Naive thymus-derived CD4-positive, alpha-beta T cell (primary cell): ENCODE measurements around the gene TLR9. TPM values are rescaled to one million over a fixed set of nuclear protein-coding genes. Genes with fewer than 3 reads are reported as not detected.

Experiments
- ATAC-seq: fragments of 150-1000 bp; cut with Tn5 transposase; 2 replicates; pipeline ENCODE4 v1.10.0; 2021; ENCODE audit warnings: mild to moderate bottlenecking, moderate library complexity
- CTCF ChIA-PET: fragments of 350-600 bp; sonication (Branson Sonifier 250); formaldehyde crosslinking; loops from one replicate; lab custom pipeline; 2021; ENCODE audit warnings: antibody characterized with exemption; lab: Charles Lee
- POLR2A ChIA-PET: fragments of 350-600 bp; sonication (Branson Sonifier 250); formaldehyde crosslinking; loops from one replicate; lab custom pipeline; 2021; ENCODE audit warnings: antibody characterized with exemption, inconsistent platforms; lab: Charles Lee
- DNase-seq, 9 donors: peaks; one replicate each; pipeline versions ENCODE4 v3.0.0 to v3.0.0-alpha.2; 2020 to 2022; ENCODE audit warnings: mixed read lengths in 1 of 9
- H3K27ac ChIP-seq: one replicate; pipeline ENCODE4 v1.7.0; 2013; ENCODE audit warnings: mild to moderate bottlenecking, low read depth, low read length, moderate library complexity
- H3K27me3 ChIP-seq, 2 donors: one replicate each; pipeline ENCODE4 v1.7.0; 2013; ENCODE audit warnings: low read length in 2 of 2, mild to moderate bottlenecking in 2 of 2, moderate library complexity in 2 of 2; ENCODE audit not compliant: control insufficient read depth in 2 of 2, insufficient read depth in 2 of 2
- H3K36me3 ChIP-seq, 3 experiments: 1 replicate in 2 of 3; 2 replicates in 1 of 3; pipeline ENCODE4 v1.7.0; 2013; ENCODE audit warnings: low read length in 3 of 3, mild to moderate bottlenecking in 3 of 3, moderate library complexity in 1 of 3; ENCODE audit not compliant: insufficient read depth in 3 of 3, control insufficient read depth in 2 of 3
- H3K4me1 ChIP-seq, 2 donors: one replicate each; pipeline ENCODE4 v1.7.0; 2013; ENCODE audit warnings: low read length in 2 of 2, mild to moderate bottlenecking in 2 of 2, moderate library complexity in 1 of 2; ENCODE audit not compliant: control insufficient read depth in 2 of 2, insufficient read depth in 2 of 2
- H3K4me3 ChIP-seq: 2 replicates; pipeline ENCODE4 v1.7.0; 2013; ENCODE audit warnings: mild to moderate bottlenecking, low read length
- H3K9me3 ChIP-seq, 3 experiments: 1 replicate in 2 of 3; 2 replicates in 1 of 3; pipeline ENCODE4 v1.7.0; 2013; ENCODE audit warnings: low read length in 3 of 3; ENCODE audit not compliant: control insufficient read depth in 2 of 3
- H3K27ac Mint-ChIP-seq, 9 donors: one replicate each; pipeline ENCODE4 v1.8.0; 2020 to 2022; ENCODE audit warnings: mixed read lengths in 9 of 9, mild to moderate bottlenecking in 8 of 9, moderate library complexity in 5 of 9, inconsistent platforms in 2 of 9
- H3K27me3 Mint-ChIP-seq, 5 donors: one replicate each; pipeline ENCODE4 v1.8.0; 2021 to 2022; ENCODE audit warnings: mixed read lengths in 5 of 5, mild to moderate bottlenecking in 1 of 5
- H3K36me3 Mint-ChIP-seq, 5 donors: one replicate each; pipeline ENCODE4 v1.8.0; 2020 to 2022; ENCODE audit warnings: mixed read lengths in 5 of 5, mild to moderate bottlenecking in 3 of 5, inconsistent platforms in 1 of 5
- H3K4me1 Mint-ChIP-seq, 7 donors: one replicate each; pipeline ENCODE4 v1.8.0; 2020 to 2022; ENCODE audit warnings: mixed read lengths in 7 of 7, mild to moderate bottlenecking in 3 of 7, inconsistent platforms in 1 of 7
- H3K4me3 Mint-ChIP-seq, 10 donors: one replicate each; pipeline ENCODE4 v1.8.0; 2020 to 2022; ENCODE audit warnings: mild to moderate bottlenecking in 10 of 10, mixed read lengths in 10 of 10, moderate library complexity in 6 of 10, inconsistent platforms in 2 of 10
- H3K9me3 Mint-ChIP-seq, 11 donors: one replicate each; pipeline ENCODE4 v1.8.0; 2020 to 2022; ENCODE audit warnings: mixed read lengths in 11 of 11, mild to moderate bottlenecking in 4 of 11, inconsistent platforms in 1 of 11, moderate library complexity in 1 of 11
- intact Hi-C, 2 donors: fragments of 100-400 bp; cut with micrococcal nuclease; formaldehyde crosslinking; loops; one replicate each; pipeline ENCODE4 v1.15.1; 2023
- polyA plus RNA-seq, 2 donors: library from polyadenylated mRNA; unstranded; fragments of 300-500 nt; fragmentation: Illumina TruSeq; gene quantifications; one replicate each; pipeline ENCODE4 v1.2.3, GENCODE V29; 2021
- total RNA-seq, 6 experiments: library from RNA in 5 of 6; stranded (reverse) in 5 of 6; gene quantifications; 1 replicate in 5 of 6; 2 replicates in 1 of 6; pipeline ENCODE4 v1.2.3 and lab custom pipeline; 2021 to 2026

TLR9 gene
- total and polyA plus RNA-seq, 7 experiments from 2014 or later: 0.16 to 2.5 (median 1.2) TPM; not detected in 1

- Mint-ChIP-seq H3K36me3 (peaks cover 0 to 18% (median 0%) of the 10 kb centered on the region in 5 donors), H3K9me3 (peaks cover 0 to 6% (median 0%) of the 10 kb centered on the region in 11 donors), H3K4me1 (peaks cover 49 to 83% (median 72%) of the 10 kb centered on the region in 7 donors), H3K4me3 (peak overlapping the region; percentile 86 to 100 (median 96)), H3K27ac (peak overlapping the region; percentile 83 to 99 (median 97)), H3K27me3 (no peaks in the 10 kb centered on the region)
- no peak for ATAC-seq
- Histone ChIP-seq H3K4me3 (no peak overlapping the region), H3K27me3 (no peaks in the 10 kb centered on the region), H3K9me3 (no peaks in the 10 kb centered on the region), H3K36me3 (peaks cover 0 to 4% (median 0%) of the 10 kb centered on the region in 3 experiments), H3K27ac (peak overlapping the region; percentile 95), H3K4me1 (peaks cover 63 to 66% of the 10 kb centered on the region in 2 donors)
- ChIA-PET POLR2A (interaction anchor here (0.6 to 46.3 kb wide), 17 partner anchors 9 to 640 kb away, joined by 3 to 1418 read pairs (median 4); partner anchors contain the start of genes GLYCTK and WDR82), CTCF (interaction anchor here (0.7 to 11.1 kb wide), 13 partner anchors 9 to 100 kb away, joined by 3 to 126 read pairs (median 4); partner anchors contain the start of genes GLYCTK and WDR82)
- intact Hi-C loops: loop anchor here (1.0 to 2.0 kb wide), 3 partner anchors 12 to 30 kb away; no protein-coding TSS in a partner anchor
- DNase-seq: no peak
Measured at GRCh38 chr3:52240886-52241370, 15.5 kb upstream of the TLR9 start.

- Mint-ChIP-seq H3K27ac (peak overlapping the region; percentile 83 to 99 (median 97)), H3K36me3 (peaks cover 0 to 18% (median 0%) of the 10 kb centered on the region in 5 donors), H3K9me3 (peaks cover 0 to 6% (median 0%) of the 10 kb centered on the region in 11 donors), H3K4me3 (peak overlapping the region; percentile 86 to 100 (median 96)), H3K27me3 (no peaks in the 10 kb centered on the region), H3K4me1 (peaks cover 55 to 88% (median 78%) of the 10 kb centered on the region in 7 donors)
- DNase-seq: peak in 4 of 9 donors; percentile 34 to 63 (median 46)
- intact Hi-C loops: loop anchor here (1.0 to 2.0 kb wide), 3 partner anchors 13 to 31 kb away; no protein-coding TSS in a partner anchor
- Histone ChIP-seq H3K36me3 (peaks cover 0 to 4% (median 0%) of the 10 kb centered on the region in 3 experiments), H3K27ac (peak overlapping the region; percentile 95), H3K4me1 (peaks cover 68% of the 10 kb centered on the region in 2 donors), H3K9me3 (no peaks in the 10 kb centered on the region), H3K4me3 (peak overlapping the region; percentile 92), H3K27me3 (no peaks in the 10 kb centered on the region)
- ChIA-PET POLR2A (interaction anchor here (0.8 to 46.3 kb wide), 12 partner anchors 11 to 96 kb away, joined by 3 to 1418 read pairs (median 8); partner anchors contain the start of genes GLYCTK and WDR82), CTCF (interaction anchor here (0.8 to 11.1 kb wide), 11 partner anchors 9 to 99 kb away, joined by 3 to 126 read pairs (median 4); partner anchors contain the start of genes GLYCTK and WDR82)
- ATAC-seq: no peak
Measured at GRCh38 chr3:52240059-52240885, 14.8 kb upstream of the TLR9 start.

GRCh38 chr3:52238761-52239701, 13.6 kb upstream of the TLR9 start, which contains the start of gene TWF2:
TWF2 (minus strand) TSS chr3:52239158; CDS start chr3:52239016, 142 bp downstream.
- intact Hi-C loops: loop anchor here (1.0 to 2.0 kb wide), 9 partner anchors 8 to 182 kb away; partner anchors contain the start of genes WDR82 (in 2 of the 2), DNAH1 (in 1 of the 2) and GLYCTK (in 1 of the 2)

GRCh38 chr3:52238193-52238760, 12.8 kb upstream of the TLR9 start:
- H3K9me3 Mint-ChIP-seq: peaks cover 0 to 3% (median 0%) of the 10 kb centered on the region in 11 donors
- peak overlapping the region; percentile 92 for H3K4me3 ChIP-seq
- ChIA-PET CTCF (interaction anchor here (0.7 to 11.1 kb wide), 8 partner anchors 11 to 181 kb away, joined by 3 to 126 read pairs (median 4); partner anchors contain the start of genes TLR9 and WDR82), POLR2A (interaction anchor here (0.5 to 46.3 kb wide), 13 partner anchors 12 to 182 kb away, joined by 3 to 1418 read pairs (median 7); partner anchors contain the start of genes DUSP7, GLYCTK, TLR9 and WDR82)
- intact Hi-C loops: loop anchor here (2.0 kb wide), 2 partner anchors 17 to 79 kb away; partner anchors contain the start of gene DNAH1 (in 1 of the 2)
- no peak for ATAC-seq
- H3K27me3 Mint-ChIP-seq: no peaks in the 10 kb centered on the region
- peaks cover 61 to 88% (median 75%) of the 10 kb centered on the region in 7 donors for H3K4me1 Mint-ChIP-seq
- peak overlapping the region; percentile 83 to 96 (median 90) for H3K27ac Mint-ChIP-seq
- peaks cover 0 to 19% (median 6%) of the 10 kb centered on the region in 3 experiments for H3K36me3 ChIP-seq
- H3K4me3 Mint-ChIP-seq: peak overlapping the region; percentile 86 to 100 (median 96)
- no peaks in the 10 kb centered on the region for H3K27me3 ChIP-seq
- no peaks in the 10 kb centered on the region for H3K9me3 ChIP-seq
- peak overlapping the region; percentile 95 for H3K27ac ChIP-seq
- H3K4me1 ChIP-seq: peaks cover 52 to 56% of the 10 kb centered on the region in 2 donors
- no peak for DNase-seq
- peaks cover 0 to 21% (median 0%) of the 10 kb centered on the region in 5 donors for H3K36me3 Mint-ChIP-seq

More at GRCh38 chr3:52238761-52239701, 13.6 kb upstream of the TLR9 start, which contains the start of gene TWF2:
- peak within 1 kb of the TSS; percentile 95 for H3K27ac ChIP-seq
- peaks cover 59 to 62% of the 10 kb centered on the region in 2 donors for H3K4me1 ChIP-seq
- DNase-seq: peak; percentile 87 to 96 (median 91)
- H3K4me3 Mint-ChIP-seq: peak within 1 kb of the TSS; percentile 86 to 100 (median 96)
- H3K27me3 Mint-ChIP-seq: no peaks in the 10 kb centered on the region
- no peaks in the 10 kb centered on the region for H3K9me3 ChIP-seq
- H3K36me3 Mint-ChIP-seq: peaks cover 0 to 22% (median 0%) of the 10 kb centered on the region in 5 donors
- H3K9me3 Mint-ChIP-seq: peaks cover 0 to 6% (median 0%) of the 10 kb centered on the region in 11 donors
- ChIA-PET POLR2A (interaction anchor here (0.5 to 46.3 kb wide), 13 partner anchors 12 to 182 kb away, joined by 3 to 1418 read pairs (median 7); partner anchors contain the start of genes DUSP7, GLYCTK, TLR9 and WDR82), CTCF (interaction anchor here (0.7 to 11.1 kb wide), 8 partner anchors 10 to 182 kb away, joined by 3 to 126 read pairs (median 6); partner anchors contain the start of genes TLR9 and WDR82)
- H3K27ac Mint-ChIP-seq: peak within 1 kb of the TSS; percentile 83 to 99 (median 97)
- H3K4me3 ChIP-seq: peak within 1 kb of the TSS; percentile 92
- H3K36me3 ChIP-seq: peaks cover 0 to 15% (median 5%) of the 10 kb centered on the region in 3 experiments
- peaks cover 59 to 88% (median 76%) of the 10 kb centered on the region in 7 donors for H3K4me1 Mint-ChIP-seq
- ATAC-seq: peak; percentile 91
- H3K27me3 ChIP-seq: no peaks in the 10 kb centered on the region
